Activated T-helper 1 cell treated with anti-CD3 and anti-CD28 coated beads, Interleukin-2, amount 50 U/mL, for 16 hours (primary cell): ENCODE measurements around the gene FLT1.

Experiments
- DNase-seq, 2 donors: peaks; one replicate each; pipeline ENCODE4 v3.0.0-alpha.2; 2020; ENCODE audit warnings: low read depth in 1 of 2, low spot score in 1 of 2

Gene FLT1

DNA sequence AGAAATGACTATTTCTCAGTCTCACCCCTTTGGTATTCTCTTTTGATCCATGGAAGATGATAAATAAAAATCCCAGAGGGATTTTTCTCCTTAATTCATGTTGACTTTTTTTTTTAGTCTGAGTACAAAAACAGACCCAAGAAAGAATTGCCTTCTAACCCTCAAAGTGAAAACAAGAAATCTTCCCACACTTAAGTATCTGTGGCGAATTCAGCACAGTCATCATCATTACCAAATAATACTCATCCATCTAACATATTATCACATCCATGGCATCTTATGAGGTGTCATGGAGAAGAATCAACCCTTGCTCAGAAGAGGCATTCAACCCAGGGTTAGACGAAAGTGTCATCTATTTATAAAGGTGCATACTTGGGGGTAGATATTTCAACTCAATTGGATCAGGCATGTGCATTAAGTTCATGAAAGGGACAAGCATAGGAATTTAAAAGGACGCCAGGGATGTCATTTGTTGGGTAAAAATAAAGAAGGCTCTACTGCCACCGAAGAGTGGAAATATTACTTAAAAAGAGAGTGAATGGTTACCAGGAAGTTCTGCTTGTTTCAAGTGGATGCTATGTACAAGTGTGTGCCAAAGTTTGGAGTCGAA is 101.9 kb downstream of the FLT1 start:
- DNase-seq: no peak

GRCh38 chr13:28392428-28392827 is 102.5 kb downstream of the FLT1 start:
- DNase-seq: no peak

DNA sequence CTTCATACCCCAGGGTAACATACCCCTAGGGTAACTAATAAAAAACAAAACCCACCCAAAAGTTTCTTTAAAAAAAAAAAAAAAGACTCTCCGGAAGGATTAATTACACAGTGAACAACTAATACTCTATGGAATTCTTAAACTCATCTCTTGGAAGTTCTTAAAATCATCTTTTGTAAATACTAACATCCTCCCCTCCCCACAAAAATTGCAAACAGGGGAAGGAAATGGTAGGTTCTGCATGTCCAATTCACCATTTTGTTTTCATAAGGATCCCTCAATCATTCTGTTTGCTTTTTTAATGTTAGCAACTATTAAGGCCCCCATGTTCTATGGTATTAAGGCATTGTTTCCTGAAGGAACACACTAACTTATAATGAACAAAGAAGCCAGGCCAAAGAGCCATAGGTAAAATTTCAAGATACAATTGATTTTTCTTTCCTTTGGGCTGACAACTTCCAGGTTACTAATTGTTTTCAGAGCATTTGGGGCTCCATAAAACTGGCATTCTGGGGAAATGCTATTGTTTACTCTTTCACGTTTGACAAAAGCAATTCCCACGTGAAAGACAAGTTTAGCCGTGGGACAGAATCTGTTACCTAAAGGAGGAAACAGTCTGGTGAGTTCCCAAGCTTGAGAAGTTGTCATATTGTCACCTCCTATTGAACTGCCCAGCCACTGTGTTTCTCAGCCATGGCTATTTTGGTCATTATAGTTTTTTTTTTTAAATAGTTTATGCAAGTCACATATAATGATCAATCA is 107.0 kb downstream of the FLT1 start:
- no peak for DNase-seq

- no peak for DNase-seq
Measured at GRCh38 chr13:28385362-28385761, 109.6 kb downstream of the FLT1 start.

GRCh38 chr13:28384789-28385188 is 110.1 kb downstream of the FLT1 start:
- no peak for DNase-seq

DNA sequence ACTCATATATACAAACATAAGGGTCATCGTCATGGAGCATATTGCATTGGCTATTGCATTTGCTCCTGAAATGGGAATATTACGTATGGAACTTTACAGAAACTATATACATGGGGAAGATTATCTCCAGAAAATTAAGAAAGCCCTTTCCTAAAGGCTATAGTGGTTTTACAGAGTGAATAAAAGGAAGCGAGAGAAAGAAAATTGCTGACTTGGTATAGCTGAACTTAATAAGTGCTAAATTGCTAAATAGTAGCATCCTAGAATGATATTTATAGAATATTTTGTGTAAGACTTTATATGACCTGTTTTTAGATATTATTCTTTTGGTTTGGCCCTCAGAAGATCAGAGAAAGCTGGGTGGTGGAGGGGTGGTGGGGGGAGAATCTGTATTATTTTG is 114.6 kb downstream of the FLT1 start:
- DNase-seq: no peak

DNA sequence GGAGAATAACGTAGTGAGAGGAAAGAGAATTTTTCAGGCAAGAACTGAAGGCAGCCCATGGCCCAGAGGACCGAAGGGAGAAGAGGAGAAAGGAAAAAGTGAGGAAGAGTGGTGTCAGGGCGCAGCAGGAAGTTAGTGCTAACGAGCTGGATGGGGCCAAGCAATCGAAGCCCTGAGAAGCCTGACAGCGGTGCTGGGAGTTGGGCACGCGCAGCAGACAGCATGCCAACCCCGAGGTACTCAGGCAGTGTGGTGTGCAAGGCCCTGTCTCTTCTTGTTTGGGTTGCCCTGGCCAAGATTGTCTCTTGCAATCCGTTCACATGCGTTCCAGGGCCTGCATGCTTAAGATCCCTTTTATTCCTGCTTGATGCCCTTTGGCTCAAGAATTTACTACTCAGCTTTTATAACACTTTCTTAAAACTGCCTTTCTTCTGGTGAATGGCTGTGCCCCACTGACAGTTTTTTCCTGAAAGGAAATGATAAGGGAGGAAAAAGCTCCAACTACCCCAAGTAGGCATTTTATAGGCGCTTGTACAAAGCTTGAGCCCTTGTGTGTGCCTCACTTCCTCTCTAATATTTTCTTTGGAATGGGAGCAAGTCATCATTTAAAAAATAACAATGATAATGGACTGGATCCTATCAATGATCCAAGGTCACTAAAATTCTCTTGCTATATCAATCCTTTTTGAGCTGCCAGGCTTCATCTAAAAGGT is 115.4 kb downstream of the FLT1 start:
- no peak for DNase-seq

GRCh38 chr13:28376604-28377003 is 118.3 kb downstream of the FLT1 start:
- no peak for DNase-seq

DNA sequence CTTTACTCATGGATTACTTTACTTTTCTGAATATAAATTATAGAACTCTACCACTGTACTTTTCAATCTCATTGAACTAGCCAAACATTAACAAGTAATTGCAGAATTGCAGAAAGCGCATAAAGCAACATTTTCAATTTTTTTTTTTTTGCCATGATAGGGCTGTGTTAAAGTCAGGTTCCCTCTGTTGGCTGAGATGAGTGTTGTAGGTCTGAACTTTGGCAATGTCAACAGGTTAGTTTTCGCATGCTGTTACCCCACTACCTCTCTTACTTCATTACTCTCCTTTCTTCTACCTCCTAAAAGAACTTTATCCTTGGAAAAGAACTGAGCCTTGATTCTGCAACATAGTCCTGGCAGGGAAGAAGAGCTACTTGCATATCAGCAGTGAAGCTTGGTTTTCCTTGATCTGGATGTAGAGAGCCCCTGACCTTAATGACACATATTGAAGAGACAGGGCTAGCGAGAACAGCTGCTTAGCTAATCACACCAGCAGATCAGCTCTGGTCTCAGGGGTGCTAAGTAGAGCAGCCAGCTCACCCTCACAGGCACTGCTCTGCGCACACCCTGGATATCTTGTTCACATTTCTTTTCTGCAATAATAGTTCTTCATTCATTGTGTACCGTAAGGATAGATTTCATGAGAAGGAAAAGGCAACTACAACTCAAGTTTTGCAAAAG is 119.5 kb downstream of the FLT1 start:
- DNase-seq: no peak

DNA sequence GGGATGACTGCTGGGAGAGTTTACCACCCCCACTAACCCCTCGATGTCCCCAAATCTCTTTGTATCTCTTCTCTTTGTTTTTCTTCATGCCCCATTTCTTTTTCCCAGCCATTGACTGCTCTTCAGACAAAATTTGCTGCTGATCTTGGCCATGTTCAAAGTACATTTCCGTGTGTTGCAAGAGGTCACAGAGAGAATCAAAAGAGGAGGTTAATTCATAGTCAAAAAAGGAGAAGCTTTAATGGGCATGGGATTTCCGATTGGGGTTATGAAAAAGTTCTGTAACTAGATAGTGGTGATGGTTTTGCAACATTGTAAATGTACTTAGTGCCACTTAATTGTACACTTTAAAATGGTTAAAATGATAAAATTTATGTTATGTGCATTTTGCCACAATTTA is 121.1 kb downstream of the FLT1 start:
- DNase-seq: no peak

GRCh38 chr13:28370448-28370847 is 124.5 kb downstream of the FLT1 start:
- DNase-seq: no peak

GRCh38 chr13:28358708-28359107 is 136.2 kb downstream of the FLT1 start:
- DNase-seq: no peak

- no peak for DNase-seq
Measured at GRCh38 chr13:28357911-28358433, 137.0 kb downstream of the FLT1 start.

DNA sequence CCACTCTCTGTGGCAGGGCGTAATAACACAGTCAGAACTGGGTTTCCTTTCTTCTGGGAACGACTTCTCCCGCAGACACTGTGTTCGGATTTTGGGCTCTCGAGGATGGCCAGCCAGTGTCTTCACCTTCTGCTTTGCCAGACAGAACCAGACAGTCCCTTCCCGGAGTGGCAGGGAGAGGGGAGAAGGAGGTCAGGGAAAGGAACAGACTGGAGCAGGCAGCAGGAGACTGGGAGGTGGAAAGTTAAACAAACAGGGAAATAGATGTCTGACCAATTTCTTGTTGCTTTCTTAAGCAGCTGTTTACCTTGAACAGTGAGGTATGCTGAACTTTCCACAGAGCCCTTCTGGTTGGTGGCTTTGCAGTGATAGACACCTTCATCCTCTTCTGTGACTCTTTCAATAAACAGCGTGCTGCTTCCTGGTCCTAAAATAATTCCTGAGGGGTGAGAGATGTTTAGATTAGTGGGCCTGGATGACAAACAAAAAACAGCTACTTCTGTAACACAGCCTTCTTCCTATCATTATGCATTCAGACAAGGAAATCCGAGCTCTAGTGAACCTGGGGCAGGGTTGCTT is 137.6 kb downstream of the FLT1 start:
- DNase-seq: no peak

GRCh38 chr13:28356561-28357021 is 138.3 kb downstream of the FLT1 start:
- DNase-seq: no peak

- DNase-seq: no peak
Measured at GRCh38 chr13:28355822-28356371, 139.0 kb downstream of the FLT1 start.

GRCh38 chr13:28355046-28355821 is 139.7 kb downstream of the FLT1 start:
- no peak for DNase-seq

- no peak for DNase-seq
Measured at GRCh38 chr13:28353679-28354078, 141.2 kb downstream of the FLT1 start.

- DNase-seq: no peak
Measured at GRCh38 chr13:28349907-28350654, 144.8 kb downstream of the FLT1 start.
